IPS-NIHi7 (cell line): ENCODE results near the gene CCDC17.
"Not testable (repeated sequence)": the region's sequence is repeated elsewhere in the genome, so short reads cannot be mapped to it uniquely, and the experiment has no call there.

Source experiments
- DNase-seq: peaks from one replicate; pipeline ENCODE4 v3.0.0; 2012; ENCODE audit warnings: mixed read lengths; ENCODE audit errors: extremely low spot score

Gene CCDC17

DNA sequence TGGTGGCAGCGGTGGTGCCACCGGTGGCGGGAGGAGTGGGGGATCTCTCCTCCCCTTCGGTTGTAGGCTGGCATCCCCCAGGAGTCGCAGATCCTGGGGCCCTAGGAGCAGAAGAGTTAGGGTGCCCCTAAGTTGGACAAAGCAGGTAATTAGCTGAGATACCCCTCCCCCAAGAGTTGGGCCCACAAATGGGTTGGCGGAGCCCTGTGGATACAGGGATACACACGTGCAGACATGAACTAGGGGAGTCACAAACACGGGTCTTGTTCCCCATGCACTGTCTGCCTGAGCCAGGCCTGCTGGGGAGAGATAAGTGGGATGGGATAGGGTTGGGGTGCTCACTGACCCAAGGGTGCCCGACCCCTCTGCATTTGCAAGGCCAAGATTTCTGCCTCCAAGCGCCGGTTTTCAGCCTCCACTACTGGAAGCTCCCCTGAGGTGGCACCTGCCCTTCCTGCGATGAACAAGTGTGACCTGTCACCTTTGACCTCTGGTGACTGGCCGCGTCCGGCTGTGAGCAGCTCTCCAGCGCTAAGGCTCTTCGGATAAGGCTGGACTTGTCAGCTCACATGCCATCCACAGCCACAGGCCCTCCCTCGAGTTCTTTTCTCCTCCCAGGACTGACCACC lies 1.8 kb downstream of the CCDC17 start:
- DNase-seq: peak; percentile 16

GRCh38 chr1:45621501-45621836 lies 2.4 kb downstream of the CCDC17 start:
- DNase-seq: peak; percentile 13

- DNase-seq: peak; percentile 16
Measured at GRCh38 chr1:45620588-45621500, 3.0 kb downstream of the CCDC17 start.

GRCh38 chr1:45619149-45619921 lies 4.5 kb downstream of the CCDC17 start:
- peak; percentile 30 for DNase-seq

- DNase-seq: no peak
Measured at GRCh38 chr1:45617618-45618017, 6.2 kb downstream of the CCDC17 start.

DNA sequence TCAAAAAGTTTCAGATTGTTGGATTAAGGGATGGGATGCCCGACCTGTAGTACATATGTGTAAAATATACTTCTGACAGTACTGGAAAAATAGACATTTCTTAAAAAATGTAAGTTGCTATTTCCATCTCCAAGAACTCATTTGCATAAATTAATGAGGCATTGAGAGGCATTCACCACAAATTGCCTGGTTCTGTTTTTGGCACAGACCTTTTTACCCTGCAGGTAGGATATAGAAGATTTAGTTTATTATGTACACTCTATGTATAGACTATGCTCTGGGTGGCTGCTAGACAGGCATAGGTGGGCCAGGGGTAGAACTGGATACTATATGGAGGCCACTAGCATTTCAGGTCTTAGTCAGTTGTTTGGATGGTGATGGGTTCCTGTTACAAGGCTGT lies 8.0 kb downstream of the CCDC17 start:
- no peak for DNase-seq

DNA sequence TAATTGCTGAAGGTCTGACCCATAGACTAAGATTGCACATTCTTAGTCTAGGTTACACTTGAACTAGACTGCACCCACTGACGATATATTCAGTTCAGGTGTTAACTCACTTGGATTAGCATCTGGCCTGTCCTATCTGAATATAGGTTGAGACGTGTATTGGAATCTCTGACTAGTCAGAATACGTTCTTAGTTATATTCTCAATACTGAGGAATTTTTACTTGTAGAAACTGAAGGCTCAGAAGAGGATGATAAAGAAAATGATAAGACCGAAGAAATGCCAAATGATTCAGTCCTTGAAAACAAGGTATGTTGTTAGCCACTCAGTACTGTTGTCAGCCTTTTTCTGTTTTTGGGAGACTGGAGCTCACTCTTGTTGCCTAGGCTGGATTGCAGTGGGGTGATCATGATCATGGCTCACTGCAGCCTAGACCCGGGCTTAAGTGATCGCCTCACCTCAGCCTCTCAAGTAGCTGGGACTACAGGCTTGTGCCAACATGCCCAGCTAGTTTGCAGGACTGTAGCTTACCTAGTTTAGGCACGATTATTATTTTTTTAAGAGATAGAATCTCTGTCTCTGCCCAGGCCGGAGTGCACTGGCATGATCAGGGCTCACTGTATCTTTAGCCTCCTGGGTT lies 10.8 kb downstream of the CCDC17 start:
- DNase-seq: no peak

- no peak for DNase-seq
Measured at GRCh38 chr1:45610589-45611226, 13.1 kb downstream of the CCDC17 start.

DNA sequence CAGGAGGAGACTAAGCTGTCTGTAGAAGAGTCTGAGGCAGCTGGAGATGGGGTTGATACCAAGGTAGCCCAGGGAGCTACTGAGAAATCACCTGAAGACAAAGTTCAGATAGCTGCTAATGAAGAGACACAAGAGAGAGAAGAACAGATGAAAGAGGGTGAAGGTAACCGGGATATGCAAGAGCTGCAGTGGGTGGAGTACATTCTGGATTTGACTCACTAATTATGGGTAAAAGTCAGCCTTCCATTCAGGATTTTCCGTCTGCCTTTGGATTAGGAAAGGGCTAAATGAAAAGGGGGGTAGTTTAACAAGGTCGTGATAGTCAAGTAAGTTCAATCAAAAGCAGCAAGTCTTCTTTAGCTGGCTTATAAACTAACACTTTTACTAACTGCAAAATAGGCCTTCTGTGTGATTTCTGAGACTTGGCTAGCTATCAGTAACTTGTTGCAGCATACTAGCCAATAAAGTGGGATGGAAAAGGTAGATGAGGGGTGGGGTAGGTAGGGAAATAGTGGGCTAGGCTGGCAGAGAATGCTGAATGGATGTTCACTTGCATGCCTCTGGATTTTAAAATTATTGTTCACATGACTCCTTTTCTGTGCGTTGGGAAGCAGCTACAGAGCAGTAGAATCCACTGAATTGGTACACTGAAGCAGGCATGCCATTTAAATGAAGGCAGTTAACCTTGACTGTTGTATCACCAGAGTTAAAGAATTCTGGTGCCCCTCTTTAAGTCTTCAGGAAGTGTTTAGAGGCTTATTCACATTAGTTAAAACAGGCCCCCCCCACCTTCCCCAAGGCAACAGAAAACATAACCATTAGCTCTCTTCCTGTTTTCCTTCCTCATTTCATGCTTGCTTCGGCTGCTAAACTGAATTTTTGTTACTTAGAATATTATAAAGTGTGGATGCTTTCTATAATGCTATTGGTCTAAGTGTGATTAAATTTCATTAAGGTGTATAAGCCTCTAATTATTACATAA lies 15.4 kb downstream of the CCDC17 start:
- no peak for DNase-seq

GRCh38 chr1:45607404-45608074 lies 16.3 kb downstream of the CCDC17 start:
- DNase-seq: no peak

DNA sequence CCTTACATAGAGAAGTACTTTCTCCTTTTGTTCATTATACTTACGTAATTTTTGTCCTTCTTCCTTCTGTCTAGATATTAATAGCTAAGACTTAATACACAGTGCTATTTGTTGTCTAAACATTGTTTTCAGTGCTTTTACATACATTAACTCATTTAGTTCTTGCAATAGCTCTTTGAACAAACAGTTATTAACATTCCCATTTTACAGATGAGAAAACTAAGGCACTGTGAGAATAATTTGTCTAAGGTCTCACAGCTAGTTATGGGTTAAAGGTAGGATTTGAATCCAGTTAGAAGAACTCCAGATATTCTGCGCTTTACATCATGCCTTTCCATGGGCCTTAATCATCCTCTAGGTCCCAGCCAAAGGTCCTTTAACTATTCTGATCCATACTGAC lies 19.6 kb downstream of the CCDC17 start:
- no peak for DNase-seq

GRCh38 chr1:45596765-45597164 lies 27.1 kb downstream of the CCDC17 start:
- DNase-seq: not testable (repeated sequence)

GRCh38 chr1:45594412-45594811 lies 29.4 kb downstream of the CCDC17 start:
- no peak for DNase-seq

- DNase-seq: no peak
Measured at GRCh38 chr1:45589861-45590260, 34.0 kb downstream of the CCDC17 start.

DNA sequence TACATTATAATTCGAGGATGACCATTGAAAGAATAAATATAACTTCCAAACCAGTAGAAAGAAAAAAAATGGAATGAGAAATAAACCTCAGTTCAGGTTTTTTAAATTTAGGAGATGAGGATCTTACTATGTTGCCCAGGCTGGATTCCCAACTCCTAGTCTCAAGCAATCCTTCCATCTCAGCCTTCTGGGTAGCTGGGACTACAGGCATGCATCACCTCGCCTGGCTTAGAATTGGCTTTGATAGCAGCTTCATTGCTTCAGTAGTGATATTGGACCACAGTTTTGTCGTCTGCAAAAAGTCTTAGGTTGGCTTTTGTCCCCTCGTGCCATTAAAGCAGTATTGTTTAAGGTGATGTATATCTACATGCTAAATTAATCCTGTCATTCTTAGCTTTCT lies 37.1 kb downstream of the CCDC17 start:
- DNase-seq: no peak

- DNase-seq: no peak
Measured at GRCh38 chr1:45585496-45586075, 38.3 kb downstream of the CCDC17 start.

DNA sequence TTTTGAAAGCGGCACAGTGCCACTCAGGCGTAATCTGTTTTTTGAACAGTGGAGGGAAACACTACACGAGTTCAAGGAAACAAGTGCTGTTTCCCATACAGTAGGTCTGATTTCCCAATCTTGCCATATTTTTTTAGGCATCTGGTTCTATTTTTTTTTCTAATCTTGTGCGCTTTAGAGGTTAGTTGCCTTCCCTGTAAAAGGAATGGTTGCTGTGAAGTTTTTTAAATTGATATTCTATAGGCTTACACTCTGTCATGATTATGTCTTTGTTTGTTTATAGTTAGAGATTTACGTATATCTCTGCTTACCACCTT lies 38.8 kb downstream of the CCDC17 start:
- no peak for DNase-seq

- DNase-seq: peak; percentile 94
Measured at GRCh38 chr1:45584351-45585109, 39.3 kb downstream of the CCDC17 start.
